Astrocyte of the hippocampus (primary cell): ENCODE data around the gene DMRTA2.
A peak's percentile ranks its signal among the peaks of the same experiment; 100 is the strongest.

Source experiments
- DNase-seq: peaks from one replicate; pipeline ENCODE4 v3.0.0; 2011; ENCODE audit warnings: low read depth, low spot score

DMRTA2 gene

GRCh38 chr1:50424045-50424883, 1.0 kb upstream of the DMRTA2 start:
- peak; percentile 60 for DNase-seq

DNA sequence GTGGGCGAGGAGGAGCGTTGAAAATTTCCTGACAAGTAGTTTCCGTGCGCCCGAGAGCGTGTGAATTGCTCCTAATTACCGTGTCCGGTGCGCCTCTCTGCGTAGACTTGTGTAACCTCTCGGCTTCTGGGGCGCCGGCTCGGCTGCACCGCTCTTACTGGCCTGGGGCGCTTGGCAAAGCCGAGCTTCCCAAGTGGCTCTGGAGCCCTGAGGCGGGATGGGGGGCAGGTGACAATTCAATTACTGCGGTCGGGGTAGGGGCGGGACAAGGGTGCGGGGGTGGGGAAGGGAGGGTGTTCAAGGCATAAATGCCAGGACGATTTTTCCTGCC, 392 bp upstream of the DMRTA2 start:
- no peak for DNase-seq

DNA sequence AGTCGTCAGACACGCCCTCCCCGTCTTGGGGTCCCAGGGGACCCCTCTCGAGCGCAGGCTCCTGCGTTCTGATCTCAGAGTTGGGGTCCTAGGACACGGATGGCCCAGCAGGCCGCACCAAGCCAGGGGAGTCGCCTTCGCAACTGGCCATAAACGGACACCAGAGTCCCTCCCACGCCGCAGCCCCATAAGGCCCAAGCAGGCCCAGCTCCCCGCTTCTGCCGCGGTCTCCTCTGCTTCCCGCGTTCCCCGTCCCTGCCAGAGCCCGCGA, 633 bp downstream of the DMRTA2 start:
- DNase-seq, result no peak

GRCh38 chr1:50421768-50422674, 1.2 kb downstream of the DMRTA2 start:
- DNase-seq, result peak; percentile 65

- peak; percentile 64 for DNase-seq
Measured at GRCh38 chr1:50421366-50421748, 1.9 kb downstream of the DMRTA2 start.

DNA sequence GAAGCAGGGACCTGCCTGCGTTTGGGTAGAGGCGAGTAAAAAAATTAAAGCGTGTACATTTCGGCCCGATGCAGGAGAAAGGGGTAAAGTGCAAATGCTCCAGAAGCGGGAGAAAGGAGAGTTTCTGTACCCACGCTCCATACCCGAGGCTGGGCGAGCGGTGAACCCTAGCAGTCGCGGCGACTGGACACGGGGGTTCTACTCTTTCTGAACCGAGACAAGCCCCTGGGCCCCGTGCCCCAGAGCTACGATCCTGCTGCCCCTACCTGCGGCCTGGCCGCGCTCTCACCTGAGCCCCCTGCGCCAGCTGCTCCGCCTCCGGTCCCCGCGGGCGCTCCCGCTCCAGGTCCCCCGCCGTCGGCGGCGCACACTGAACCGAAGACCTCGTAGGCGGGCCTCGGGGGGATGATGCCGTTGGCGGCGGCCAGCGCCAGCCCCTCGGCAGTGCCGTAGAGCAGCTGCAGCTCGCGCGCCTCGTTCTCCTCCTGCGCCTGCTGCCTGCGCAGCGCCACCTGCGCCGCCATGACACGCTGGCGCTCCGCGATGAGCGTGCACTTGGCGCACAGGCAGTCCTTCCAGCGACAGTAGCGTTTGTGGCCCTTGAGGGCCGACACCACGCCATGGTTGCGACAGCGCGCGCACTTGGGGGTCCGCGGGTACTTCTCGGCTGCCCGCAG, 2.4 kb downstream of the DMRTA2 start:
- DNase-seq, result peak; percentile 62

DNA sequence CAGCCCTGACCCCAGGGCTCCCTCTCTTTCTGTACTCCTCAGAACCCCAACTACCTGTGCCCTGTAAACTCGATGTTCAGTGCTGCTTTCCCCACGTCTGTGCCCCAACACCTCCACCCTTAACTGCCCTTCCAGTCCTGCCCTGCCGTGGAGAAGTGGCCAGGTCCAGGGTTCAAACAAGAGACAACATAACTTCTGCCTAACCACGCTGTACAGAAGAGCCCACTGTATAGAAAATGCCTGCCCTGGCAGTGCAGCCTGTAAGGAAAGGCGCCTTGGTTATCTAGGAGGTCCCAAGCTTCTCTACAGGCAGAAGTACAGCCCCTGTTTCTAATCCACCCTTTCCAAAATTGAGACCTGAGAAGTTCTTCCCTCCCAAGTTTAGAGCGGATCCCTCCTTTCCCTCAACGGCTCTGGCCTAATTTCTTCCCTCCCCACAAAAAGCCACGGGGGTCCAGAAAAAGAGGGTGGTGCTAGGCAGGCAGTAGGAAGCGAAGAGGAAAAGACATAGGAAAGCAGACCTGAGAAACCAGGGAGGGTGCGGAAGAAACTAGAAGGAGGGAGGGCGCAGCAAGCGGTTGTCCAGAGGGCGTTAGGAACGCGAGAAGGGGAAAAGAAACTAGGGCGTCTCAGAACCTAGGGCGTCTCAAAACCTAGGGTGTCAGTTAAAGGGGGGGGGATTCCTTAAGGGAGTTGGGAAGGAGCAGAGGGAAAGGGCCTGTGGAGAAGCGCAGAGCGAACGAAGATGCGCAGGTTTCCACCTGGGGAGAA, 3.2 kb downstream of the DMRTA2 start:
- DNase-seq, result peak; percentile 69

- DNase-seq, result peak; percentile 68
Measured at GRCh38 chr1:50419192-50419906, 3.9 kb downstream of the DMRTA2 start.

GRCh38 chr1:50418600-50419109, 4.6 kb downstream of the DMRTA2 start:
- peak; percentile 69 for DNase-seq

DNA sequence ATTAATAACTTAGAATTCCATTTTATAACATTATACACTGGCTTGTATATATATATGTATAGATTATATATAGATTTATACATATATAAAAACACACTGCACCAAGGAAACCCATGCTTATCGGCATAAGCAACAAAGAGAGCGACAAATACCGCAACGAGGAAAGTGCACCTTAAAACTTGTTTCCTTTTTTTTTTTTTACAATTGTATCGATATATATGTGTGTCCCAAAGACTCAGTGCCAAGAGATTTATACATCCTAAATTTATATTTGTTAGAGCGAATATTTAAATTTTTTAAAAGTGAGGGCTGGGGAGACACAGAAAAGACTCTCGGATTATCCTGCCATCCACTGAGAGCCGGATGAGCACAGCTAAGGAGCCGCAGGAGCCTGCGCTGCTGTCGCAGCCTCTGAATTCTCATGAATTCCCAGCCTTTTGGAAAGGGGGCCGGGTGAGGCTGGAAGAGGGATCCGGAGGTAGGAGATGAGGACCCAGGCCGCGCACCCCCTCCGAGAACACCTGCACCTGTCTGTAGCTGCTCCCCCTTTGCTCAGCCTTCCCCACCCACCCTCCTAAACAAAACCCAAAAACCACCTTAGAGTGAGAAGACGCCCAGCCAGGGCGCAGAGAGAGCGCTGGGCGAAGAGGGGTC, 5.2 kb downstream of the DMRTA2 start:
- DNase-seq, result peak; percentile 38

DNA sequence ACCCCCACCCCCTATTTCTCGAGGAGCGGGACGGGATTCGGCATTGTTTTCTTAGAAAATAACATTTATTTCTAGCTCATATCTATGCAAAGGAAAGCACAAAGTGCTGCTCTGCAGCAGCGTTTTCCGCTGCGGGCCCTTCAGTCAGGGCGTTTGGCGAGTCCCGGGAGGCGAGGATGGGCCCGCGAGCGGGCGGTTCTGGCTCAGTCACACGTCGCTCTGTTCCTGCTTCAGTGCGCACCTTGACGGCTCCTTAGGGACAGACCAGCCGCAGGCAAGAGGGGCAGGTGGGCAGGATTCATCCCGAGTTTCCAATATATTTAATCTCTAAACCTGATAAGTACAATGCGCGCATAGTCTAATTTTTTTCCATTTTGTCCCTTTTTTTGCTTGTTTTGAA, 5.7 kb downstream of the DMRTA2 start:
- DNase-seq, result peak; percentile 45

- peak; percentile 77 for DNase-seq
Measured at GRCh38 chr1:50416553-50417453, 6.4 kb downstream of the DMRTA2 start.

GRCh38 chr1:50416150-50416527, 7.1 kb downstream of the DMRTA2 start:
- DNase-seq, result peak; percentile 42

GRCh38 chr1:50415235-50416149, 7.8 kb downstream of the DMRTA2 start:
- DNase-seq, result no peak

- DNase-seq, result no peak
Measured at GRCh38 chr1:50414853-50415234, 8.4 kb downstream of the DMRTA2 start.

DNA sequence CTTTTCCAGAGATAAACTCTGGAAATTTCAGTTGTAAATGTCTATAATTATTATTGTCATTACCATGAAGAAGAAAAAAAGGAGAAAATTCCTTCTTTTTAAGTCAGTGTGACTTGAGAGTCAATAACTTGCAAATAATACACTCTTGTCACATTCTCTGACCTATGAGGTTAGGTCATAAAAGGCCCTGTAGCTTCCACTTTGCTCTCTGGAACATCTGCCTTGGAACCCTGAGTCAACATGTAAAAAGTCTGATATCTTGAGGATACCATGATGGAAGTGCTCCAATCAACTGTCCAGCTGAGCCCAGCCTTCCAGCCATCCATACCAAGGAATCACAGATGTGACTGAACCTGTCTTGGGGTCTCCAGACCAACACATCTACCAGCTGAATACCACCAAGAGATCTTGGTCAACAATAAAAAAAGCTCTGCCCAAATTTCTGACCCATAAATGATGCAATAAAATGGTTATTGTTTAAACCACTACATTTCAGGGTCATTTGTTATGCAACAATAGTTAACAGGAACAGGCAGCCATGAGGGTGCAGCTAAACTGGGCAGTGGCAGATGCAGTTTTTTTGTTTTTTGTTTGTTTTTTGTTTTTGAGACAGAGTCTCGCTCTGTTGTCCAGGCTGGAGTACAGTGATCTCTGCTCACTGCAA, 10.3 kb downstream of the DMRTA2 start:
- DNase-seq, result no peak

DNA sequence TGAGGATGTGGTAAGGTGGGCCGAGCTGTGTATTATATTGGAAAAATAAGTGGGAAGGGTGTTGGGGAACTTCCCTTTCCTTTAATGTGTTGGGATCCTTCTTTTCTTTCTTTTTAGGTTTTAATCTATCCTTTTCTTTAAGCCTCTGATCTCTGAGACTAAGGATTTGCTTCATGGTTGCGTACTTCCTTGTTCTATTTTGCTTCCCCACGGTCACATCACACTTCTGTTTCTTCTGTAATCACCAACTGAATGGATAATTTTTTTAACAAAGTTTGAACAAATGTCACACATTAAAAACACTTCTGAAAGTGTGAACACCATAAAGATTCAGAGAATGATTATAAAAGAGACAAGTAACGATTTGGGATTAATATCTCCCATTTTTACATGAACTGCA, 17.4 kb downstream of the DMRTA2 start:
- DNase-seq, result no peak
